Smooth muscle cell of the umbilical artery (primary cell): ENCODE measurements around the gene NAMPT. TPM values are rescaled to one million over a fixed set of nuclear protein-coding genes. Genes with fewer than 3 reads are reported as not detected.

ENCODE experiments used
- total RNA-seq: library from RNA; depleted of rRNA; stranded (reverse); fragments of >200 nt; gene quantifications from 2 replicates; pipeline ENCODE4 v1.2.3, GENCODE V29; 2014

NAMPT gene
- total RNA-seq, result 186 and 374 TPM in 2 replicates

DNA sequence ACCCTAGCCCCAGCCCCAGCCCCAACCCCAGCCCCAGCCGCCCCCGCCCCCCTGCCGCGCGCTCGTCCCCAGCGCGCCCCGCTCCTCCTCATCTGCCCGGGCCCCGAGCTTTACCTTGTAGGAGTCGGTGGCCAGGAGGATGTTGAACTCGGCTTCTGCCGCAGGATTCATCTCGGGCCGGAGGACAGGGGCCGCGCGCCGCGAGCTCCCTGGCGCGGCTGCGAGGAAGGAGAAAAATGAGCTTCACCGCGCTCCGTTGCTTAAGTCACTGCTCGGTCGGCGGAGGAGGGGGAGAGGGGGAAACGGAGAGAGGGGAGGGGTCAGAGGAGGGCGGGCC, at the start of gene NAMPT:
Gene NAMPT, minus strand, starts transcription at position 270 of the 337 bp plus-strand sequence. Its CDS starts 99 bp downstream, at position 171.

Other genes with a start within 250 kb of the NAMPT start
- 41.3 and 63.5 TPM in 2 replicates for gene SYPL1, start 172.7 kb downstream of the NAMPT start, total RNA-seq